ENCODE data around the gene HOXD9. TPM values are rescaled to one million over a fixed set of nuclear protein-coding genes. Genes with fewer than 3 reads are reported as not detected.

The HOXD9 gene
- total RNA-seq, 1 donor from 2014 or later = 19.8 TPM

DNA sequence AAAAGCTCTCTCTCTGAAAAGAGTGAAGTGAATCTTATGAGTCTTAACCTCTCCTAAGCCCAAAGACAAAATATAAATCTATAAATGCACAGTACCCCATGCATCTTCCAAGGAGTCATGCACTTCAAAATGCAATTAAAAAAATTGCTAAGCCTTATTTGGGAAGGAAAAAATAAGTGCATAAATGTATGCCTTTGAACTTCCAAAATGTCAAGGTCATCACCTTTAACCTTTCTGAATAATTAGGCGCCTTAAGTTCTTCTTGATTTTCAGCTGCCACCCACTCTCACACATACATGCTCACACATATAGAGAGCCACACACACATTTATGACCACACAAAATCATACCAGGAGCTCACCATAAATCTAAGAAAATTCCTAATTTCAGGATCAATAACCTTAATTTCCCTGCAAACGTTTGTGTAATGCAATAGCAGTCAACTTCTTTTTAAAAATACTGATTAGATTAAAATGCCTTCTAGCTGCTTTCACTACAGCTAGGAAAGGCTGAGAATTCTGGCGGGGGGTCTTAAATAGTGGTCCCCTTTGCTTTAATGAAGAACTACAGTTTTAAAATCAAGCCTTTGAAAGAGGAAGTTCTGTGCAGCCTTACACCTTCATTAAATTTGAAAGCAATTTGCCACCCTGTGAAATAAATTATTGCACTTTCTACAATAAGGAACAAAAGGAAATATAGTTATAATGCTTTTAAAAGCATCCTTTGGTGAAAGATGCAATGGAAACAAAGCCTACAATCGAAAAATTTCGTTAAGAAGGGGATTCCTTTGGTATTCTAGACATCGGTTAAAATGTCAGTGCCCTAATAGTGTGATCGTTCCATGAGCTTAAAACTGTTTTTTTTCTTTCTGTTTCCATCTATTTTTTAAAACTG is 11.9 kb upstream of the HOXD9 start:
- no peak for DNase-seq (ENCODE audit: low spot score)

DNA sequence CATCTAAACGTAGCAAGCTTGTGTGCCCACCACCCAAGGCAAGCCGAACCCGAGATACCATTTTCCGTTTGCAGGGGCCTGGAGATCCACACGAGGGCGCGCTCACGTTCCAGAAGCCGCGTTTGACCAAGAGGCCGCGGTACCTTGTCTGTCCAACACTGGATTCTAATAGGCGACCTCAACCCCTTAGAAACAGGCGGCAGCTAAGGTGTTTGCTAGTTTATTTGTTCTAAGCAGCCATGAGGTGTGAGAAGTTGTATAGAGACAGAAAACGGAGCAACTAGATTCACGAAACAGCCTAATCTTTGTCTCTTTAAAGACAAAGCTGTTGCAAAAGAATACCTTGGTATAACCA is 11.2 kb upstream of the HOXD9 start:
- no peak for DNase-seq (ENCODE audit: low spot score)

DNA sequence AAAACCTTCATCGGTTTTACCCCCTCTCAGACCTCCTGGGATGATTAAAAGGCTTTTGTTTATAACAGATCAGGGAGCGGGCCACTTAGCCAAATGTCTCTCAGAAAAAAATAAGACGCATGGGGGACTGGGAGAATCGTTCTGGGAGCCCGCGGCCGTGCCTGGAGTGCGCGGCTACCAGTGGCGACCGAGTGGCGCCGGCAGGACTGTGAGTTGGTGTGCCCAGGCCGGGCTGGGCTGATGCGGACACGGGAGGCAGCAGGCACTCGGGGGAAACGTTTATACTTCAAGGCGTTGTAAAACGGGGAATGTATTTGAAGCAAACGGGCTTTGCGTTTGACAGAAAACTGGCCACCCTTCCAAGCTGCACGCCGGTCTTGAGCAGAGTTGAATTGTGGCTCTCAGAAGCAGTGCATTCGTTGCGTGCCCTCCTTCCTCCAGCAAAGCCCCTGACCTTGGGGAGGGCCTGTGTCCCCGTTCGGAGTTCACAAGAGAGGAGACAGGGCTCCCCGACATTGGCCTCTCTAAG is 10.6 kb upstream of the HOXD9 start:
- no peak for DNase-seq (ENCODE audit: low spot score)

DNA sequence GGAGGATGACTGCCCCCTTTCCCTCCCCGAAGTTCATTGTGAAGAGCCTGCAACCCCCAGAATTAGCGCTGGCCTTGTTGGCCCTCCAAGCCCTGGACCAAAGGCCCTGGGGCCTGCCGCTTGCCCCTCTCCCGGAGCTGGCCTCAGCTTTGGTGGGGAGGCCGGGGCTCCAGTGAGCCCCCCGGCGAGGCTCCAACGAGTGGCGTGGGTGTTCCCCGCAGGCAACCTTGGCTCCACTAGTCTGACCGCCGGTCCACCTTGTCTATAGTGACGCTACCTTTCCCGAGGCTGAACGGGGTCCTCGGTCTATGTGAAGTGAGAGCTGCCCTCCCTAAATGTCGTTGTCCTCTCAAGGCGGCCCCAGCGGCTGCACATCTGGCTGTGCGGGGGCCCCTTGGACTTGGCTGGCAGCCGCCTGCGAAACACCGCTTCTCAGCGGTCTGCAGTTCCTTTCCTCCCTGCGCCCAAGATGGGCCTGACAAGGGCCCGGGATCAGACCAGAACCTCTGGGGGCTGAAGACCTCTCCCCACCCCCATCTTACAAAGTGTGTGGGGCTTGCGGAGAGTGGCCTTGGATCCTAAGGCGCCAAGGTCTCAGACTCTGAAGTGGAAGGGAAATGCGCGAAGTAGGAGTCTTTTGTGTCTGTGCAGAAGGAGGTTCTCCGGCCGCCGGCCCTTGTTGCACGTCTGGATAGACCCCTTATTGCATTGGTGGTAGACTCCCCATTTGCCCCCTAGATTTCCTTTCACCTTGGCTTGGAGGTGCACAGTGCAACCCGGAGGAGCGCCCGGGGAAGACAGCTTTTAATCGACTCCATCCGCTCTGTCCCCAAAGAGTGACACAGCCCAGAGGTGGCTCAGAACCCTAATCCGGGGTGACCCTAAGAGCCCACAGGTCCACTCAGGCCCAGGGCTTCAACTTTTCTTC is 9.9 kb upstream of the HOXD9 start:
- DNase-seq (ENCODE audit: low spot score) = peak; percentile 31

DNA sequence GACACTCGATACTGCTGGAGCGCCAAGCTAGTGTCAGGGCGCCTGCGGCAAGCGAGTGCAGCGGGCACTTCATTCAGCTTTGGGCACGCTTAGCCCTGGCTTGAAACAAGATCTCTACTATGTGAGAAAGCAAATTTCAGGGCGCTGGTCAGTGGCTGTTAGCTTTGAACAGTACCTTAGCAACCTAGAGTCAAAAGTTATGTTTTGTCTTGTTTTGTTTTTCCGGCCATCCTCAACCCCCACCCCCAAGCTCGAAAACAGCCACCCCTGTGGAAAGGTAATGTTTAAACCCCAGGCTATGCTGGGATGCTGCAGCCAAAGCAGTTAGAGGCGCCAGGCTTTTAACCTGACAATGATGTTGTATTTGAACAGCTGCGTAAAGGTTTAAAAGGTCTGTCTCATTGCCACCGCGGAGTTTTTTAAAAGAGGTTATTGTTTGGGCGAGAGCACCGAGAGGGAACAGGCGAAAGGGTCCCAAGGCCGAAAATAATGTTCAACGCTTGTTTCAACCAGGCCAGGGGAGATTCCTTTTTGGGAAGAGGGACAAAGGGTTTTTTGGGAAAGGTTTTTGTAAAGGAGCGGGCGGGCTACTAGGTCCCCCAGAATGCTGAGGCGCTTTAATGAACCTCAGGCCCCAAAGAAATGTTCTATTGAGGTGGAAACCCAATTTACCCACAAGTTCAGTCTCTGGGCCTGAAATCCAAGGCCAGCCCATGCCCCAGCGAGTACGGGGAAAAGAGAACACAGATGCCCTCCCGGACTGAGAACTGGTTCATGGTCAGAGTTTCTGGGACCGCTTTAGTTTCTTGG is 8.2 kb upstream of the HOXD9 start:
- peak; percentile 37 for DNase-seq (ENCODE audit: low spot score)

DNA sequence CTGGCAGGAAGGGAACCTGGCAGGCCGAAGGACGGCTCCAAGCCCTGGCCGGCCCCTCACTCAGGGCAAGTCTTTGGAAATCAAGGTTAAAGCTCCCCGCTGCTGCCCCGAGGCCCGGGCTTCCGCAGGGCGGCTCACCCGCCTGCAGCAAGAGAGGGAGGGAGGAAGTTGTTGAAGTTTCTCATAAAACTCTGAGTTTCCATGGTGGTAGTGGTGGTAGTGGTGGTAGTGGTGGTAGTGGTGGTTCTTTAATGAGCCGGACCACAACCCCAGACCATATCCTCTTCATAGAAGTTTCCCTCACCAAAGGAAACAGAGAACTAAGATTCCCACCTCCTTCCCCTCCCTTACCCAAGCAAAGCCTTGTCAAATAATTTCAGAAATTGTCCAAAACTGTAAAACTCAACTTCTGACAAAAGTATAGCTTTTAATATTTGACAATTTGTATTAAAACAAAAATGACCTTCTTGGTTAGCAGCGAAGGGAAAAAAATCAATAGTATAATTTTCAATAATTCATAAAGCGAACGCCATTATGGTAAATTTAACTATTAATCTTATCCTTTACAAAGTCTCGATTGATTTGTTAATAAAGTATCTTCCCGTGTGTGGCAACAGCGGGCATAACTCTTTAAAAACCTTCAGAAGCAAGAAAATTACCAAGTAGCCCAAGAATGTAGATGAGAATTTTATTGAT is 7.4 kb upstream of the HOXD9 start:
- DNase-seq (ENCODE audit: low spot score) = no peak

DNA sequence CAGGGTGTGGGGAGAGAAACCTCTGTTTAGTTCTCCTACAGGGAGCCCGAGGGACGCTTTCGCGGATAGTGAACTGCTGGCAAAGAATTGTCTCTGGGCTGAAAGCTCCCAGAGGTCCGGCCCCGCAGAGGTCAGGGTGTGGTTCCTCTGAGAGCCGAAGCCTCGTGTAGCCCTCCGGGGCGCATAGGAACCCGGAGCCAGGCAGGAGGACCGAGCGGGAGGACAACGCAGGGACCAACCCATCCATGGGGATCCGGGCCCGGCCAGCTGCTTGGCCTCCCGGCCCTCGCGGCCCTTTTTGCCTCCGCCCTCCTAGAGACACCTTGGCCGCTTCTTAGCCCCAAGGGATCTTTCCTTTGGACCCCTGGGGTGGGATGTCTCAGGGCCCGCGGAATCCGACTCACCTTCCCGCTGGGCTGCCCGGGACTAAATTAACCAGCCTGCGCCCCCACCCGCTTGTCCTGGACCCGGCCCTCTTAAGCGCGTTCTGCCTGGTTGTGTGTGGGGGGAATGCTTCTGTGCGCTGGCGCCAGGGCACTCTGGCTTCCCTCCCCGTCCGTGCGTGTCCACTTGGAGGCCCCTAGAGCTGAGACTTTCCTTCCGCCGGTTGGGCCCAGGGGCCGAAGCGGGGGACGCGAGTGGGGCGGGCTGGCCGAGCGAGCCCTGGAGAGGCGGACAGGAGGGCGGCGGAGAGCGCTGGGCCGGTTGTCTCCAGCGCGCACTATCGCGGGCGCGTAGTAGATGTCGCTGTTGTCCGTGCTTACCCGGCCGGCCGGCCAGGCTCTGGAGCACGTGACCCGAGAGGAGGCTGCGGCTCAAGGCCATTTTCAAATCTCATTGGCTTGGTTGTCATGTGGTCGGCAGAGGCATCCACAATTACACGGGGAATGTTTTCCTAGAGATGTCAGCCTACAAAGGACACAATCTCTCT is 6.4 kb upstream of the HOXD9 start, which contains the start of gene HOXD10:
Gene HOXD10, plus strand, starts transcription at position 896 of the 931 bp plus-strand sequence. CDS start 56 bp downstream, outside the sequence.
- DNase-seq (ENCODE audit: low spot score) = peak; percentile 79

DNA sequence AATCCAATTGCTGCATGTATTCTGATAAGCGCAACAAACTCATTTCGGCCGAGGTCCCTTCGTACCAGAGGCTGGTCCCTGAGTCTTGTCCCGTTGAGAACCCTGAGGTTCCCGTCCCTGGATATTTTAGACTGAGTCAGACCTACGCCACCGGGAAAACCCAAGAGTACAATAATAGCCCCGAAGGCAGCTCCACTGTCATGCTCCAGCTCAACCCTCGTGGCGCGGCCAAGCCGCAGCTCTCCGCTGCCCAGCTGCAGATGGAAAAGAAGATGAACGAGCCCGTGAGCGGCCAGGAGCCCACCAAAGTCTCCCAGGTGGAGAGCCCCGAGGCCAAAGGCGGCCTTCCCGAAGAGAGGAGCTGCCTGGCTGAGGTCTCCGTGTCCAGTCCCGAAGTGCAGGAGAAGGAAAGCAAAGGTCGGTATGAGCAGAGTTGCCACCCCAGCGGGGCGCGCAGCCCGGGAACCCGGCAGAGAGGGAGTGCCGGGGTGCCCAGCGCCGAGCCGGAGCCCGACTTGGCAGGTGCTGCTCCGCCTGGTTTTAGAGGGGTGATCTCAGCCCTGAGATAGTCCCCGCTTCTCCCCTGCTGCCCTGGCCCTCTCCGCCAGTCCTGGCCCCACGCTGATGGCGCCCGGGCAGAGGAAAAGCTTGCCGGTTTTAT is 5.2 kb upstream of the HOXD9 start:
- no peak for DNase-seq (ENCODE audit: low spot score)

DNA sequence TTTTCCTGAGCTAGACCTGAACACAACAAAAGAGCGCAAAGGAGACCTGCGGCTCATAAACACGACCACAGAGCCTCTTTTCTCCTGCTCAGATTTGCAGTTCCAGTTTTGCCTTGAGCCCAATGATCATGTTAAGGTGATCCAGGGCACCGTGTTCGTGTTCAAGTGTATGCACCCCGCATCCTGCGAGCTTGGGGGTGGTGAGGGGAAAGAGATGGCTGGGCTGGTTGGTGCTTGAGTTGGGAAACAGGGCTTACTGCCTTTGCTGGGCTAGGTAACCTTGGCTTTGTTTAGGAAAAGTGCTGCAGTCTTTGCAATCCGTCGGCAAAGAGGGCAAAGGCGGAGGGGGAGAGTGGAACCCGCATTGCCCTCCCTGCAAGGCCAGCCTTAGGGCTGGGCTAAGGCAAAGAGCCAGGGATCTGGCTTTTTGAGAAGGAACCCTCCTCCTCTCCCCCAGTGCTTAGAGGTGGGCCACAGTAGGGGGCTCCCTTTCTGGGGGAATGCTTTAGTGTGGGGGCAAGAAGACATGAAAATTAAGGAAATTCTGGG is 4.6 kb upstream of the HOXD9 start:
- no peak for DNase-seq (ENCODE audit: low spot score)

DNA sequence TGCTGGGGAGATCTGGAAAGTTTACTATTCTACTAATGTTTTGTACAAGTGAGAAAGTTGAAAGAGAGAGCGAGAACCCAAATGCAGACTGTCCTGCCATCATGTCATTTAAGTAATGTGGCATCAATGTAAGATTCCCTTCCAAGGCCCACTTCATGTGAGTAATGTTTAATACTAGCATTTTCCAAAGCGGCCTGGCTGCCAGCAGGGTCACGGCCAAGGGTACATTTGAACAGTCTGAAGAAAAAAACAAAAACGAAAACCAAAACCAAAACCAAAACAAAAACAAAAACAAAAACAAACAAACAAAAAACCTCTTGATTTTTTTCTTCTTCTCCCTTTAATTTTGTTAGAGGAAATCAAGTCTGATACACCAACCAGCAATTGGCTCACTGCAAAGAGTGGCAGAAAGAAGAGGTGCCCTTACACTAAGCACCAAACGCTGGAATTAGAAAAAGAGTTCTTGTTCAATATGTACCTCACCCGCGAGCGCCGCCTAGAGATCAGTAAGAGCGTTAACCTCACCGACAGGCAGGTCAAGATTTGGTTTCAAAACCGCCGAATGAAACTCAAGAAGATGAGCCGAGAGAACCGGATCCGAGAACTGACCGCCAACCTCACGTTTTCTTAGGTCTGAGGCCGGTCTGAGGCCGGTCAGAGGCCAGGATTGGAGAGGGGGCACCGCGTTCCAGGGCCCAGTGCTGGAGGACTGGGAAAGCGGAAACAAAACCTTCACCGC is 3.7 kb upstream of the HOXD9 start:
- DNase-seq (ENCODE audit: low spot score) = no peak

DNA sequence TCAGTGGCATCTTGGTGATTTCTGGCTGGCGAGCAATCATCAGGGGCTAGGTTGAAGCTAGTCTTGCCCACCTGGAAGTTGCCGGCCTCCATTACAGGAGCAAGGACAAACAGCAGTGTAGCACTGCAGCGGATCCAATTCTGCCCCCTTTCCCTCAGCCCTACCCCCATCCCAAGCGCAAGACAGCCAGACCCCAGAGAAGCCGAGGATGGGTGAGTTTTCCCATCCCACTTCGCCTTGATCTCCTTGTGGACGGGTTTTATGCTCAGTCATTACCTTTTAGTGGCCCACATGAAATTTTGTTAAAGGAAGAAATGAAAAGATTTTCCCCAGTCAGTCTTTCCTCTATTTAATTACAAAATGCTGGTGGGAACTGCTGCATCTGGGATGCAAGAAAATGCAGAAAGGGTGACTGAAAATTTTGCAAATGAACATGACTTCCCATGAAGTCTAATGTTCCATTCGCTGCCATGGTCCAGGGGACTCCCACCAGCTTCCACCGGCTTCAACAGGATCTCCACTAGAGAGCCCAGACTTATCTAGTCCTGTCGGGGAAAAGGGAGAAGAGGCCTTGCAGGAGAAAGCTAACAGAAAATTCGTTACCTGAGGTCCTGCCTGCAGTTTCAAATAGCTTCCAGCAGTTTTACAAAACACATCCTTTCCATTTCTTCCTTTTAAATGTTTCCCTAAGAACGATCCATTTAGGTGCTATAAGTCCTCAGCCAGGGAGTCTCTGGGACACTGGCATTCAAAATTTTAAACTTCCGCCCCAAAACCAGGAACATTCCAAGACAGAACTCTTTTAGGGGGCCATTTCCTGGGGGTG is 1.9 kb upstream of the HOXD9 start:
- DNase-seq (ENCODE audit: low spot score) = no peak

DNA sequence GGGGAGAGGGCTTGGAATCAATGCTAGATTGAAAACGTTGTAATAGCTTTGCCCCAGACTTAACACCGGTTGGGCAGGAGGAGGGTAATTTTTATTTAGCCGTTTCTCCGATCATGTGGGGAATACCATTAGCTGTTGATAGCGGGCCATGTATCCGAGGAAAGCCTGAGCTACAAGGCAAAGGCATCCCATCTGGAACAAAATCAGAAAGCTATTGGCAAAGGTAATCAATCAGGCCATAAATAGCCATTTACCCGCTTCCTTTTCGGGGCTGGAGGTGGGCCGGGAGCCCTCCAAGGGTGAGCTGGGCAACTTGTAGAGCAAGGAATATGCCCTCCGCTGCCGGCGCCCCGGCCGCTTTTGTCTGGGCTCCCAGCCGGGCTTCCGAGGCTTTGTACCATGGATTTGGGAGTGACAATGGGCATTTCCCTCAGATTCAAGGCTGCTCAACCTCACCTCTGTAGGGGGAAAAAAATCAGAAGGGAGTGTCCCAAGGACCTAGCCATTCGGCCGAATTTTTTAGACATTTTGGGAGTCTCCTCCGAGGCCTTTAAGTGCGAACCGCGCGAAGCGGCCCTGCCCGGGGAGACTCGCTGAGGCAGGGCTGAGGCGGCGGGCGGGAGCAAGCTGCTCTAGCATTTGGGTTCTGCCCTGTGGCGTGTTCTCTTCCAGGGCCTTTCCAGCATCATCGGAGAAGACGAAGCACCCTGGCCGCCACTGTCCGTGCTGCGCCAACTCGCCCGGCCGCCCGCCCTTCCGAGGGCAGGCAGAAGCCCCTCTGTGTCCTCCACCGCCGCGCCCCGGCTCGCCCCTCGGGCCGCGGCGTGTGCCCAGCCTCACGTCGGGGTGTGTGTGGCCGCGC is 1.1 kb upstream of the HOXD9 start:
- no peak for DNase-seq (ENCODE audit: low spot score)

DNA sequence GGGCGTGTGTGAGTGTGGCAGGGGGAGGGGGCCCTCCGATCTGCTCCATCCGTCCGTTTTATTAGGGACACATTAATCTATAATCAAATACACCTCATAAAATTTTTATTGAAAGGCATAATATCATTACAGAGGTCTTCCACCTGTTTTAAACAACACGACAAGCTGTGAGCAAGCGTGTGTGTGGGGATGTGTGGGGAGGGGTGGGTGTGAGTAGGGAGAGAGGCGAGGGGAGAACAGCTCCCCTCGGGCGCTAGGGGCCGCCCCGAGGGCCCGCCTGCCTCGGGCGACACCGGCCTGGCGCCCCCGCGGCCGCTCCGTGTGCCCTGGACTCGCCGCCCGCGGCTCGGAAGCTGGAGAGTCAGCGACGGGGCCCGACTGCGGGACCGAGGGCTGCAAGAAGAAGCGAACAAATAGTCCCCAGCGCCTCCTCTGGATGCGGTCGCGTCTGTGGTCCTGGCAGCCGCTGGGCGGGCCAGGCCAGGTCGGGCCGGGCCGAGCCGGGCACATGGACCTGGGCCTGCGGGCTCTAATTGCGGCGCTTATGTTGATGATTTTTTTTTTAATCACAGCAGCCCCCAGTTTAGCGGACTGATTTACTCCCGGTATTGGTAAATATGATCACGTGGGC is 352 bp upstream of the HOXD9 start:
- DNase-seq (ENCODE audit: low spot score) = no peak

DNA sequence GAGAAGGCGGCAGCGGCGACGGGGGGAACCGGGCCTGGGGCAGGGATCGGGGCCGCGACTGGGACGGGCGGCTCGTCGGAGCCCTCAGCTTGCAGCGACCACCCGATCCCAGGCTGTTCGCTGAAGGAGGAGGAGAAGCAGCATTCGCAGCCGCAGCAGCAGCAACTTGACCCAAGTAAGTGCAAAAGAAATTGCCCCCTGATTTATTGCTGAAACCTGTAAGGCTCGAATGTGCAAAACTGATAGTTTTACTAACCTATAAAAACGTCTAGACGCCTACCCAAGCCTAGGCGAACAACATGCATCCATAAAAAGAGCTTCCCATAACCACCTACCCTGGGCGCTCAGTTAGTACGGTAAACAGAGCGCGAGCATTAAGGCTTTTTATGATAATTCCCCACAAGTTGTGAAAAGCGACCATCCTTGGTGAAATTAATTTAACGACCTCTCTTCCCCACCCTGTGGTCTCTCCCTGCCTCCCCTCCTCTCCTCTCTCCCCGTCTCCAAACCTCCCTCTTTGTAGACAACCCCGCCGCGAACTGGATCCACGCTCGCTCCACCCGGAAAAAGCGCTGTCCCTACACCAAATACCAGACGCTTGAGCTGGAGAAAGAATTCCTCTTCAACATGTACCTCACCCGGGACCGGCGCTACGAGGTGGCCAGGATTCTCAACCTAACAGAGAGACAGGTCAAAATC is 1.0 kb downstream of the HOXD9 start:
- no peak for DNase-seq (ENCODE audit: low spot score)

Data from ureter (tissue), 1 donor.